ENCODE measurements around the gene PPEF1.
"Not testable (repeated sequence)": the region's sequence is repeated elsewhere in the genome, so short reads cannot be mapped to it uniquely, and the experiment has no call there.

PPEF1 gene

GRCh38 chrX:18799911-18800310 is 92.5 kb downstream of the PPEF1 start:
- no peak for DNase-seq

- DNase-seq, result no peak
These were observed 102.2 kb downstream of the PPEF1 start for GRCh38 chrX:18809641-18810040.

GRCh38 chrX:18810416-18810815 is 103.0 kb downstream of the PPEF1 start:
- no peak for DNase-seq

GRCh38 chrX:18825375-18825774 is 117.9 kb downstream of the PPEF1 start:
- DNase-seq, result no peak

GRCh38 chrX:18828832-18829404 is 121.5 kb downstream of the PPEF1 start:
- DNase-seq, result no peak

GRCh38 chrX:18833071-18833731 is 125.8 kb downstream of the PPEF1 start:
- DNase-seq, result no peak

GRCh38 chrX:18847901-18848300 is 140.5 kb downstream of the PPEF1 start:
- DNase-seq, result not testable (repeated sequence)

GRCh38 chrX:18855919-18856644 is 148.6 kb downstream of the PPEF1 start:
- DNase-seq, result no peak

GRCh38 chrX:18856645-18856997 is 149.2 kb downstream of the PPEF1 start:
- no peak for DNase-seq

GRCh38 chrX:18861511-18861910 is 154.1 kb downstream of the PPEF1 start:
- DNase-seq, result no peak

GRCh38 chrX:18864390-18864920 is 157.0 kb downstream of the PPEF1 start:
- no peak for DNase-seq

GRCh38 chrX:18871161-18871890 is 163.9 kb downstream of the PPEF1 start:
- DNase-seq, result no peak

- DNase-seq, result no peak
These were observed 164.5 kb downstream of the PPEF1 start for GRCh38 chrX:18871970-18872369.

GRCh38 chrX:18872621-18873020 is 165.2 kb downstream of the PPEF1 start:
- no peak for DNase-seq

GRCh38 chrX:18873189-18873791 is 165.8 kb downstream of the PPEF1 start:
- DNase-seq, result no peak

- DNase-seq, result no peak
These were observed 166.4 kb downstream of the PPEF1 start for GRCh38 chrX:18873836-18874235.

- no peak for DNase-seq
These were observed 167.3 kb downstream of the PPEF1 start for GRCh38 chrX:18874560-18875255.

- DNase-seq, result no peak
These were observed 167.9 kb downstream of the PPEF1 start for GRCh38 chrX:18875256-18875878.

- no peak for DNase-seq
These were observed 170.0 kb downstream of the PPEF1 start for GRCh38 chrX:18877469-18877868.

Measured in NCI-H187 treated with DMSO at 0.1 percent for 48 hours (cell line).